HuH-7 (cell line): ENCODE data around the gene SSTR4.

Experiments
- DNase-seq: peaks from one replicate; pipeline ENCODE4 v3.0.0; 2011; ENCODE audit warnings: low spot score

The SSTR4 gene

GRCh38 chr20:23042270-23042669 is 7.2 kb downstream of the SSTR4 start:
- DNase-seq: no peak

- no peak for DNase-seq
These were observed 8.3 kb downstream of the SSTR4 start for GRCh38 chr20:23043376-23043775.

GRCh38 chr20:23046431-23046830 is 11.3 kb downstream of the SSTR4 start:
- DNase-seq: no peak

GRCh38 chr20:23047001-23047737 is 12.1 kb downstream of the SSTR4 start:
- DNase-seq: no peak

GRCh38 chr20:23047738-23048214 is 12.7 kb downstream of the SSTR4 start:
- no peak for DNase-seq

- DNase-seq: no peak
These were observed 13.4 kb downstream of the SSTR4 start for GRCh38 chr20:23048283-23049200.

GRCh38 chr20:23049201-23050075 is 14.3 kb downstream of the SSTR4 start, which contains the start of gene THBD:
TSS of gene THBD (minus strand) at chr20:23049672. CDS start at chr20:23049504, 168 bp downstream.
- DNase-seq: no peak

- no peak for DNase-seq
These were observed 15.1 kb downstream of the SSTR4 start for GRCh38 chr20:23050076-23050838.

GRCh38 chr20:23050847-23051627 is 15.9 kb downstream of the SSTR4 start:
- no peak for DNase-seq

GRCh38 chr20:23052904-23053303 is 17.8 kb downstream of the SSTR4 start:
- DNase-seq: no peak

- DNase-seq: no peak
These were observed 23.1 kb downstream of the SSTR4 start for GRCh38 chr20:23058240-23058639.

GRCh38 chr20:23059001-23059400 is 23.9 kb downstream of the SSTR4 start:
- no peak for DNase-seq

GRCh38 chr20:23059846-23060245 is 24.7 kb downstream of the SSTR4 start:
- DNase-seq: no peak

GRCh38 chr20:23060629-23061028 is 25.5 kb downstream of the SSTR4 start:
- DNase-seq: no peak

GRCh38 chr20:23061262-23061661 is 26.1 kb downstream of the SSTR4 start:
- DNase-seq: no peak

GRCh38 chr20:23061734-23062561 is 26.8 kb downstream of the SSTR4 start:
- DNase-seq: no peak

- no peak for DNase-seq
These were observed 27.5 kb downstream of the SSTR4 start for GRCh38 chr20:23062632-23063031.

- no peak for DNase-seq
These were observed 28.1 kb downstream of the SSTR4 start for GRCh38 chr20:23063168-23063567.

- no peak for DNase-seq
These were observed 28.5 kb downstream of the SSTR4 start for GRCh38 chr20:23063581-23063980.
